GM12878 (cell line): ENCODE measurements around the gene MAPT. TPM values are rescaled to one million over a fixed set of nuclear protein-coding genes. Genes with fewer than 3 reads are reported as not detected.

Experiments
- ATAC-seq: fragments of 200-7000 bp; cut with Tn5 transposase; 3 replicates; pipeline ENCODE4 v1.9.1; 2020; ENCODE audit warnings: mild to moderate bottlenecking, moderate library complexity
- BruUV-seq: library from RNA; stranded (reverse); fragments of 400-500 nt; replicated peaks from 2 replicates; lab custom pipeline; 2021; lab: Mats Ljungman, UMichigan
- CTCF ChIA-PET: fragments of 300-600 bp; sonication (Branson Sonifier 250); formaldehyde crosslinking; extraction: SDS; loops from one replicate; lab custom pipeline; 2021; ENCODE audit warnings: inconsistent platforms; lab: Yijun Ruan, JAX
- POLR2A ChIA-PET: fragments of 350-600 bp; formaldehyde crosslinking; extraction: SDS; loops from one replicate; lab custom pipeline; 2021; ENCODE audit warnings: inconsistent platforms; lab: Charles Lee
- RAD21 ChIA-PET: fragments of 300-600 bp; sonication (Branson Sonifier 250); formaldehyde crosslinking; loops from one replicate; lab custom pipeline; 2023; ENCODE audit warnings: antibody characterized with exemption; ENCODE audit not compliant: unreplicated experiment; lab: Charles Lee
- SMC1A ChIA-PET: fragments of 300-600 bp; sonication (Branson Sonifier 250); formaldehyde crosslinking; loops from one replicate; lab custom pipeline; 2023; ENCODE audit not compliant: unreplicated experiment, uncharacterized antibody; lab: Charles Lee
- DNase-seq: peaks from one replicate; pipeline ENCODE4 v3.0.0-alpha.2; 2011; ENCODE audit warnings: low read depth, low spot score
- FAIRE-seq: peaks from 3 replicates; lab custom pipeline; 2011; peaks lifted over from hg19 to GRCh38; lab: Jason Lieb, UNC
- H2AFZ ChIP-seq: 2 replicates; pipeline ENCODE4 v1.6.0; 2011; ENCODE audit warnings: low read depth, low read length, control low read depth; ENCODE audit not compliant: control insufficient read depth
- H3K27ac ChIP-seq: 2 replicates; pipeline ENCODE4 v1.5.1; 2011; ENCODE audit warnings: control low read depth; ENCODE audit not compliant: control insufficient read depth, insufficient read depth
- H3K27me3 ChIP-seq, 2 experiments: replicated peaks in 1 of 2; 2 replicates each; pipeline versions ENCODE4 v1.6.0 to v1.6.1; 2011; ENCODE audit warnings: low read length in 1 of 2; ENCODE audit not compliant: control insufficient read depth in 2 of 2, insufficient read depth in 2 of 2
- H3K36me3 ChIP-seq, 2 experiments: 2 replicates each; pipeline ENCODE4 v1.5.1; 2011; ENCODE audit warnings: low read length in 1 of 2; ENCODE audit not compliant: control insufficient read depth in 2 of 2, insufficient read depth in 2 of 2
- H3K4me1 ChIP-seq: 2 replicates; pipeline ENCODE4 v1.6.1; 2011; ENCODE audit warnings: mild to moderate bottlenecking, low read length, moderate library complexity, mixed read lengths; ENCODE audit not compliant: control insufficient read depth, insufficient read depth
- H3K4me2 ChIP-seq: 2 replicates; pipeline ENCODE4 v1.6.0; 2011; ENCODE audit warnings: control low read depth; ENCODE audit not compliant: control insufficient read depth, insufficient read depth
- H3K4me3 ChIP-seq: fragments of 200-600 bp; sonication (generic); 2 replicates; pipeline ENCODE4 v1.5.1; 2016
- H3K79me2 ChIP-seq: 2 replicates; pipeline ENCODE4 v1.6.0; 2011; ENCODE audit warnings: low read length; ENCODE audit not compliant: control insufficient read depth, insufficient read depth
- H3K9ac ChIP-seq: 2 replicates; pipeline ENCODE4 v1.8.0; 2011; ENCODE audit warnings: low read length, control low read depth, mixed read lengths; ENCODE audit not compliant: control insufficient read depth, insufficient read depth
- H3K9me3 ChIP-seq: replicated peaks from 3 replicates; pipeline ENCODE4 v1.5.1; 2011; ENCODE audit warnings: mild to moderate bottlenecking, low read length; ENCODE audit not compliant: control insufficient read depth, insufficient read depth
- H4K20me1 ChIP-seq: 2 replicates; pipeline ENCODE4 v1.6.0; 2011; ENCODE audit not compliant: control insufficient read depth, insufficient read depth
- ESRRA ChIP-seq: IDR thresholded peaks from 2 replicates; pipeline ENCODE4 v1.6.1; 2012; ENCODE audit warnings: mild to moderate bottlenecking, low read length, improper control_type of control experiment
- HDGF ChIP-seq: fragments of 450-650 bp; IDR thresholded peaks from 2 replicates; pipeline ENCODE4 v1.6.1; 2016; ENCODE audit warnings: antibody characterized with exemption
- KLF5 ChIP-seq: fragments of 450-650 bp; IDR thresholded peaks from 2 replicates; pipeline ENCODE4 v1.6.1; 2014; ENCODE audit warnings: mild to moderate bottlenecking; ENCODE audit not compliant: partially characterized antibody
- POLR2AphosphoS2 ChIP-seq: IDR thresholded peaks from 2 replicates; pipeline ENCODE4 v1.6.1; 2011; ENCODE audit warnings: low read depth, mild to moderate bottlenecking, low read length, improper control_type of control experiment, moderate library complexity
- RAD21 ChIP-seq: IDR thresholded peaks from 2 replicates; pipeline ENCODE4 v1.6.1; 2011; ENCODE audit warnings: mild to moderate bottlenecking, low read depth, low read length, moderate library complexity; ENCODE audit not compliant: insufficient read depth
- TBL1XR1 ChIP-seq: IDR thresholded peaks from 2 replicates; pipeline ENCODE4 v1.6.1; 2012; ENCODE audit warnings: low read depth, low read length, improper control_type of control experiment
- ZNF622 ChIP-seq: fragments of 450-650 bp; IDR thresholded peaks from 2 replicates; pipeline ENCODE4 v1.6.1; 2017; ENCODE audit warnings: mild to moderate bottlenecking, inconsistent platforms
- WGBS: methylation state at CpG from one replicate; pipeline ENCODE4 v1.1.6; 2016; ENCODE audit warnings: low lambda C conversion rate; ENCODE audit not compliant: insufficient replicate concordance, insufficient coverage; ENCODE audit errors: missing lambda C conversion rate; 5-methylcytosine and 5-hydroxymethylcytosine counted together
- in situ Hi-C: fragments of 300-500 bp; cut with MboI; formaldehyde crosslinking; loops from 9 replicates; pipeline ENCODE4 v1.14.3; 2018; ENCODE audit warnings: mixed read lengths
- intact Hi-C: fragments of 100-400 bp; cut with micrococcal nuclease; formaldehyde crosslinking; loops from one replicate; pipeline ENCODE4 v1.14.2; 2022; ENCODE audit not compliant: unreplicated experiment
- polyA plus RNA-seq, 11 experiments: library from polyadenylated mRNA; depleted of rRNA in 4 of 11; unstranded in 6 of 11; stranded (reverse) in 5 of 11; fragments of >200 nt; fragmentation: Nextera tagmentation in 4 of 11; fragmentation: Illumina TruSeq in 1 of 11; extraction: Ambion mirVana in 4 of 11; extraction: Trizol in 1 of 11; gene quantifications; 1 replicate in 1 of 11; 2 replicates in 10 of 11; pipeline versions ENCODE4 v1.2.1 to v1.2.3, GENCODE V29; 2011 to 2016; ENCODE audit warnings: inconsistent platforms in 2 of 11, missing spikeins in 2 of 11, low read depth in 1 of 11
- total RNA-seq, 4 experiments: library from RNA; depleted of rRNA in 3 of 4; stranded (reverse); fragments of >200 nt in 3 of 4; fragmentation: Illumina TruSeq in 1 of 4; extraction: Trizol in 1 of 4; gene quantifications; 2 replicates each; pipeline versions ENCODE4 v1.2.1 to v1.2.3, GENCODE V29; 2013 to 2021
- TF ChIP-seq, protein P1 (sequence below): fragments of 450-650 bp; IDR thresholded peaks from 2 replicates; pipeline ENCODE4 v1.6.1; 2016; ENCODE audit warnings: mild to moderate bottlenecking, moderate library complexity, borderline replicate concordance

MAPT gene
- total and polyA plus RNA-seq, 10 of the 15 experiments (the other 5 are each of a cell fraction or from before 2014, with no cell fraction given), result under 0.01 to 0.05 (median 0.03) TPM; not detected in 7

DNA sequence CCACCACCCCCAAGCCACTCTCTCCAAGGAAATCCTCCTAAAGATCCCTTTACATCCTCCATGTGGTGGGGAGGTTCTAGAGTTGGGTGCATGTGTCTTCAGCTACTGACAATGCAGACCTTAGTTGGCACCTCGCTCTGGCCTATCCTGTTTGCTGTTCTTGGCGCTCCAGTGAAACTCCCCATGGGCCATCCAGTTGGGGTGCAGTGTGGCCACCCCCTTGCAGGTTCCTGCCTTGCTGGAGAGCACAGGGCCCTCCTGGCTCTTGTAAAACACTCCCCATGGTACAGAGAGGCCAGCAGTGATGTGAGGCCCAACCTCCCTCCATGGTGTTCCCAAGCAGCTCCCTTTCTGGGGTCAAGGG is 82.0 kb downstream of the MAPT start:
- no peak overlapping the region for H2AFZ ChIP-seq
- no peak for DNase-seq
- CTCF ChIA-PET, result interaction anchor here (1.1 kb wide), 1 partner anchor 10 kb away, joined by 3 read pairs; no protein-coding TSS in a partner anchor
- no peak for FAIRE-seq
- no peak for TF ChIP-seq HDGF
- TF ChIP-seq POLR2AphosphoS2, result no peak
- TF ChIP-seq TBL1XR1, result no peak
- TF ChIP-seq ZNF622, result no peak
- TF ChIP-seq RAD21, result no peak
- no peak for TF ChIP-seq KLF5
- TF ChIP-seq ESRRA, result no peak
- TF ChIP-seq, protein P1, sequence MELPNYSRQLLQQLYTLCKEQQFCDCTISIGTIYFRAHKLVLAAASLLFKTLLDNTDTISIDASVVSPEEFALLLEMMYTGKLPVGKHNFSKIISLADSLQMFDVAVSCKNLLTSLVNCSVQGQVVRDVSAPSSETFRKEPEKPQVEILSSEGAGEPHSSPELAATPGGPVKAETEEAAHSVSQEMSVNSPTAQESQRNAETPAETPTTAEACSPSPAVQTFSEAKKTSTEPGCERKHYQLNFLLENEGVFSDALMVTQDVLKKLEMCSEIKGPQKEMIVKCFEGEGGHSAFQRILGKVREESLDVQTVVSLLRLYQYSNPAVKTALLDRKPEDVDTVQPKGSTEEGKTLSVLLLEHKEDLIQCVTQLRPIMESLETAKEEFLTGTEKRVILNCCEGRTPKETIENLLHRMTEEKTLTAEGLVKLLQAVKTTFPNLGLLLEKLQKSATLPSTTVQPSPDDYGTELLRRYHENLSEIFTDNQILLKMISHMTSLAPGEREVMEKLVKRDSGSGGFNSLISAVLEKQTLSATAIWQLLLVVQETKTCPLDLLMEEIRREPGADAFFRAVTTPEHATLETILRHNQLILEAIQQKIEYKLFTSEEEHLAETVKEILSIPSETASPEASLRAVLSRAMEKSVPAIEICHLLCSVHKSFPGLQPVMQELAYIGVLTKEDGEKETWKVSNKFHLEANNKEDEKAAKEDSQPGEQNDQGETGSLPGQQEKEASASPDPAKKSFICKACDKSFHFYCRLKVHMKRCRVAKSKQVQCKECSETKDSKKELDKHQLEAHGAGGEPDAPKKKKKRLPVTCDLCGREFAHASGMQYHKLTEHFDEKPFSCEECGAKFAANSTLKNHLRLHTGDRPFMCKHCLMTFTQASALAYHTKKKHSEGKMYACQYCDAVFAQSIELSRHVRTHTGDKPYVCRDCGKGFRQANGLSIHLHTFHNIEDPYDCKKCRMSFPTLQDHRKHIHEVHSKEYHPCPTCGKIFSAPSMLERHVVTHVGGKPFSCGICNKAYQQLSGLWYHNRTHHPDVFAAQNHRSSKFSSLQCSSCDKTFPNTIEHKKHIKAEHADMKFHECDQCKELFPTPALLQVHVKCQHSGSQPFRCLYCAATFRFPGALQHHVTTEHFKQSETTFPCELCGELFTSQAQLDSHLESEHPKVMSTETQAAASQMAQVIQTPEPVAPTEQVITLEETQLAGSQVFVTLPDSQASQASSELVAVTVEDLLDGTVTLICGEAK, result no peak
- H3K9me3 ChIP-seq, result no peaks in the 10 kb centered on the region; the same call in 2 of the 3 replicates
- H4K20me1 ChIP-seq, result no peaks in the 10 kb centered on the region
- RAD21 ChIA-PET, result no interaction called here
- no peaks in the 10 kb centered on the region for H3K4me1 ChIP-seq
- no peaks in the 10 kb centered on the region; a peak in 2 of 4 replicates for H3K27me3 ChIP-seq
- no peak overlapping the region for H3K4me3 ChIP-seq
- H3K4me2 ChIP-seq, result no peak overlapping the region
- ATAC-seq, result no peak
- no peak overlapping the region for H3K27ac ChIP-seq
- WGBS, result 23% methylated on average over 2 of the region's 2 CpGs
- no peaks in the 10 kb centered on the region for H3K36me3 ChIP-seq
- intact Hi-C loops (no loop called here), in situ Hi-C loops (no loop called here)
- SMC1A ChIA-PET, result no interaction called here
- POLR2A ChIA-PET, result no interaction called here
- no peaks in the 10 kb centered on the region for H3K79me2 ChIP-seq
- no peak overlapping the region for H3K9ac ChIP-seq
- no TSS peak for BruUV-seq
